SKM-1 (cell line): Measurements from ENCODE around the gene COQ10A.
"Not testable (repeated sequence)": the region's sequence is repeated elsewhere in the genome, so short reads cannot be mapped to it uniquely, and the experiment has no call there.

Experiments
- DNase-seq: peaks from one replicate; lab custom pipeline; 2025; ENCODE audit not compliant: unreplicated experiment; lab: John Stamatoyannopoulos, UW

Gene COQ10A

DNA sequence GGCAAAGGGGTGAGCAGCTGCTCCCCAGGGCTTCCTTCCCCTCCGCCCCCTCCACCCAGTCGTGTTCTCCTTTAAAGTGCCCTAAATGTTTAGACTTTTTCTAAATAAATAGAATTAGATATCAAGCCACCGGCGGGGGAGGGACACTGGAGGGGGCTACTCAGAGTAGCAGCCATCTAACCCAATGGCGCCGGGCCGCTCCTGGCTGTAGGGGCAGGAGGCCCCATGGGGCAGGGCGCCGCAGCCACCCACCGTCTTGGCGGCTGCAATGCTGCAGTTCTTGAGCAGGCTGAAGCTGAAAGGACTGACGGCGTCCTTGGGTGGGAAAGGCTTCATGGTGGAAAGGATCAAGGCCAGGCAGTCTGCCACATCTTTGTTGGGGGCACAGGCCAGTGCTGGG lies 23.8 kb upstream of the COQ10A start:
- no peak for DNase-seq

DNA sequence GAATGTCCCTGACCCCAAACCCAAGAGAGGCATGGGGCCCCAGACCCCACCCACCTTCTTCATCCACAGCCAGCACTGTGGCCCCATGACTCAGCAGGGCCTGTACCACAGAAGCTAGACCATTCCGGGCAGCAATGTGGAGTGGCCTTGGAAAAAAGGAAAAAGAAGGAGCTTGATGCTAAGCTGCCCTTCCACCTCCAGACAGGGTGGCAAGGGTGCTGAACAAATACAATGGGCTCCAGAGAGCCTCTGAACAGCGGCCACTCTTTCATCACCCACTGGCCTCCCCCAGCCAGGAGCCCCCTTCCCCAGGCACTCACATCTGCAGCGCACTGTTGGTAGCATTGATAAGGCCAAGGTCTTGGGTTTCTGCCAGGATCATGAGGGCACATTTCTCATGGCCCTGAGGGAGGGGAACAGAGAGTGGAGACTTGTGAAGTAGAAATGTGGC lies 23.0 kb upstream of the COQ10A start:
- no peak for DNase-seq

DNA sequence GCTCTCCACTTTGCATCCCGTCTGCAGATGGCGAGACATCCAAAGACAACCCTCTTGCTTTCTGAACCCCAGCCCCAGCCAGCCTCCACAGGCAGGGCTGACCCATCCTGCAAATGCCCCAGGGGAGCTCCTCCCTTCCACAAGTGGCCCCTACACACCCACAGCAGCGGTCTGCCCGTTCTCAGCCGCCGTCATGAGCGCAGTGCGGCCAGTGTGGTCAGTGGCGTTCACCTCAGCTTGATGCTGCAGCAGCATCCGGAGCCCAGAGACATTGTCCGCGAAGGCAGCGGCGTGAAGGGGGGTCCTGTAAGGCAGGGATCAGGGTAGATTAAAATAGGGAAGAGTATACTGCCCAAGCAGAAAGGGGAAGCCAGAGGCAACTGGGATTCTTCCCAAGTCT lies 22.2 kb upstream of the COQ10A start:
- DNase-seq: no peak

DNA sequence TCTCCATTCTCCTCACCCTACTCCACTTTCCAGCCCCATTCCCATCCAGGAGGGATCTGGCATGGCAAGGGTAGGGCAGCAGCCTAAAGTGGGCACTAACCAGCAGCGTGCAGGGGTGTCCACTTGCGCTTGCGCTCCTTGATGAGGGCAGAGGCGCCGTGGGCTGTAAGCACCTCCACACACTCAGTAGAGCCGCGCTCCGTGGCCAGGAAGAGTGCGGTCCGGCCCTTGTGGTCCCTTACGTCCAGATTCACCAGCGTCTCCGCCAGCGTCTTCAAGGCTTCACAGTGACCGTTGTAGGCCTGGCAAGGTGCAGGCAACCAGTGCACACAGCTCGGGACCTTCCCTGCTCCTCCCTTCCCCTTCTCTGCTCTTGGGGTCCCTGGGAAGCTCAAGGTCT lies 18.8 kb upstream of the COQ10A start:
- no peak for DNase-seq

DNA sequence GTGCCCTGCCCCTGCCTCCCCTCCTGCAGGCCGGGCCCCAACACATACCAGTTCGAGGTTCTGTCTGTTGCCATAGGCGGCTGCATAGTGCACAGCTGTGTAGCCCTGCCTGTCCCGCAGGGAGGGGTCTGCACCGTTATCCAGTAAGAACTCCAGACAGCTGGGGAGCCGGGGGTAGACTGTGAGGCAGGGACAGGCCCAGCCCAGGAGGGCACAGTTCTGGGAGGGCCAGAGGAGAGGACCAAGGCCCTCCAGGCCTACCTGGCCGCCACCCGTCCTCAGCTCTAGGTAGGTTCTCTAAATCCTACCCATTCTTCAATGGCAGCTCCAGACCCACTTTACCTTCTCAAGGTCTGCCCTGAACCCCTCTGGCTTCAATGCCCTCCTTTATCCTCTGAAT lies 18.0 kb upstream of the COQ10A start:
- no peak for DNase-seq

DNA sequence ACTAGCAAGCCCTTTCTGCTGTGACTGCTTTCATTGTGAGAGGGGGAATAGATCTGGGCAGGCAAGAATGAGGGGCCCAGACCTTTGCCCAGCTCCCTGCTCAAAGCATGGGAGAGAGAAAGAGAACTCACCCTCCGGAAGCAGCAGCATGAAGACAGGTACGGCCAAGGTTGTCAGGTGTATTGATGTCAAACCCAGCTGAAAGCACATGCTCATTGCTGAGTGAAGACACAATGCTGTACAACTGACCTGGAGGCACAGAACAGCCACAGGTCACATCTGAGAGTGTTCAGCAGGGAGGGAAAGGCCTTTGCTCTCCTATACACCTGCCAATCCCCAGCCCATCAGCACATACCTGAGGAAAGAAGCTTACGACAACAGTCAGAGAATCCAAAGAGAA lies 14.1 kb upstream of the COQ10A start:
- DNase-seq: no peak

DNA sequence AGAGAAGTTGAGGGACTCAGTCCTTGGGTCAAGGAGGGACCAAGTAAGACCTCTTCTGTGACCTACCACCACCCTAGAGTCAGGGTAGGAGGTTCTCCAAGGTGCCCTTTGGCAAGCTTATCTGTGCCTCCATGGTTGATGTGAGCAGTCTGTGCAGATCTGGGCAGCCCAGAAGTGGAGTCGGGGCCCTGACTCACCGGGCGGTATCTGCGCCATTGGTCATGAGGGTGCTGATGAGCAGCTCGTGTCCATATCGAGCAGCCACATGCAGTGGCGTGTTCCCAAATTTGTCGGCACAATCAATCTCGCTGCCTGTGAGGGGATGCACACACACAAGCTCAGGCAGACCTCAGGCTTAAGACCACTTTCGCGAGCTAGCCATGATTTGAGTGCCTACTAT lies 13.7 kb upstream of the COQ10A start:
- no peak for DNase-seq

DNA sequence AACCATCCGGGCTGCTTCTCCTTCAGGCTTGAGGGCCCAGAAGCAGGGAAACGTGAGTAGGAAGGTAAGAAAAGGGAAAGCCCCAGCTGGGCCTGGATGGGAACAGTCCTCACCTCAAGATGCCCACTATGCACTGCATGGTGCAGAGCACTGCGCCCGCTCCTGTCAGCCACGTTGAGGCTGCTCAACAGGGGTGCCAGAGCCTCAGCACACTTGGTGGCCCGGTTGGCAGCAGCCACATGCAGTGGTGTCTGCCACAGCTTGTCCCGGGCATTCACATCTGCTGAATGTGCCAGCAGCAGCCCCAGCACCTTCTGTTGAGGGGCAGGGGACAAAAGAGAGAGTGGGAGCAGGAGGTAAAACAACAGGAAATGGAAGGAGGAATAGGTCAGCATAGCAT lies 11.1 kb upstream of the COQ10A start:
- DNase-seq: no peak

DNA sequence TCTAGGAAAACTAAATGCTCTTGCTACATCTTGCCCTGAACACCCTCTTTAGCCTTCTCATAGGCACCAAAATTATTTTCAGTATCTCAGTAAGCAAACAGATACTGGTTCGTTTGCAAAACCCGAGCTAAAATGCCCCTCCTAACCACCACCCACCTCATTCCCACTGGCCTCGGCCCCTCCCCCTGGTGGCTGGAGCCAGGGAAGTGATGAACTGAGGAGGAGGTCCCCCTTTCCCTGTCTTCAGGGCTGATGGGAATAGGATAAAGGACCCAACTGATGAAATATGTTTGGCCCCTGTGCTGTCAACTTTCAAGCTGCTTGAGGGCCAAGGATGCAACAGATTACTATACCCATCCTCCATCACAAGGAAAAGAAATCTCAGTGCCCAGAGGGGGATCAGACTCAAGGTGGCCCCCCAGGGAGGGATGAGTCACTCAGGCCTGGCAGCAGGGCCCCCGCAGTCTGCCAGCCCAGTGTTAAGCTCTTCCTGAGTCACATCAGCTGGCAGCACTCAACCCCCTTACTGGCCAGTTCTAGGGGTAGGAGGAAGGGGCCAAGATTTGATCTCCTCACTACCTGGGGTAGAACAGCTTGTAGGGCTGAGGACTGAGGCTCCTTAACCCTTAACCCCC lies 10.3 kb upstream of the COQ10A start:
- DNase-seq: no peak

DNA sequence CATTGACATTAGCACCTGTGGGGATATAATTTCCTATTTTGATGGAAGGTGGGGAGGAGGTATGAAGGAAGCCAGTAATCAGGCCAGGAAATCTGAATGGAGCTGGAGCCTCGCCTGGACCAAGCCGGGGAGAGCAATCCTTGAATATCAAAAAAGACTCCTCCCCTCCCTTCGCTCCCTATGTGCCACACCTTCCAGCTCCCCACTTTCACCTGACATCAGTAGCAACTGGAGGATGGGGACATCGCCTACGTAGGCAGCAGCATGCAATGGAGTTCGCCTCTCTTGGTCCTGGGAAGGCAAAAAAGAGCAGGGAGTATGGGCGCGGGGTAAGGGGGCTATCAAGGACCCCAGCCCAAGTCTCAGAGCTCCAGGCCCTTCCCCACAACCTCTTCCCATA lies 9.7 kb upstream of the COQ10A start:
- DNase-seq: no peak

DNA sequence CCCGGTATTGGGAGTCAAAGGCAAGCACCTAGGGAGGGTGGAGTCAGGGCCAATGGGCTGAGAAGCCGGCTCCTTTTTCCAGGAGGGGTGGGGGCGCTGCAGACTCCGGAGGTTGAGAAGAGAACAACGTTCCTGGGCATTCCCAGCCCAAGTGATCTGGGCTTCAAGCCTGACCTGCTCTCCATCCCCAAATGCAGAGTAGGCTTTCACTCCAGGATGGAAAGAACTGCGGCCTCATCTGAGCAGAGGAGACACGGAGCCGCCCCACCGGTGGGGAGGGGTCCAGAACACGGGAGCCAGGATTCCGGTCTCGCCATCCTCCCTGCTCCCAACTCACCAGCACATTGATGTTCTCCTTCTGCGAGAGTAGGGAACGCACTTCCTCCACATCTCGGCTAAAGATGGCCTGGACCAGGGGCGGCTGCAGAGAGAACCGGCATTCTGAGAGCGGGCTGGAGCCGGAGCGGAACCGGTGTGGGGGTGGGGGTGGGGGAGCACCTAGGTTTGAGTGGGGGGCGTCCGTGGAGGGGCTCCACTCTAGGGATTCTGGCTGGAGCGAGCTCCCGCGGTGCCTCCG lies 9.2 kb upstream of the COQ10A start:
- DNase-seq: no peak

DNA sequence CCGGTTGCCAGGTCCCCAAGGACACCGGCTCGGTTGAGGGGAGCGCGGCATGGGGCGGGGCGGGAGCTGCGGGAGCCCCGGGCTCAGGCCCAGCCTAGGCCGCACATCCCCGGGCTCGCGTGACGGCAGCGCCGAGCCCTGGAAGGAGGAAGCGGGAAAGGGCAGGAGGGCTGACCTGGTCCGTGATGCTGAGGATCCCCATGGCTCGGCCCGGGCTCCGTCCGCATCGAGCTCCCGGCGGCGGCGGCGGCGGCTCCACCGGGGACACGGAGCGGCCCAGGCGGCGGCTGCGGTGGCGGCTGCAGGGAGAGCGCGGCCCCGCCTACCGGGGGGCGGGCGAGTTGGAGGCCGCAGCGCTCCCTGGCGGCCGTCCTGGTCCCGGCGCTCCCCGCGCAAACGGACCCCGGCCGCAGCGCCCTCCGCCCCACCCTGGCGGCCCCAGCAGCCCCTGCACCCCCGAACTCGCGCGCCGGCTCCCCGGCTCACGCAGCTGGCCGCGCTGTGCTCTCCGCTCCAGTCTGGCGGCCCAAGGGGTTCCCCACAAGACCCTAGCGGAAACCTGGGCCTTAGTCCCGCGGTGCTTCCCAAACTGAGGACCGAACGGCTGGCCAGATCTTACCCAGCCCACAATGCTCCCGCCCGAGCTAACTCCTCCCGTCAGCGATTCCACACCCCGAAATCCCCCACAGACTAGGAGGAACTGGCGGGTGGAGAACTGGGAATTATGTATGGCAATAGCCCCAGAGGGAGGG lies 8.5 kb upstream of the COQ10A start, which contains the start of gene ANKRD52:
ANKRD52 (minus strand) TSS at position 317 of the 752 bp plus-strand sequence; CDS start at position 202, 115 bp downstream.
- DNase-seq: no peak

DNA sequence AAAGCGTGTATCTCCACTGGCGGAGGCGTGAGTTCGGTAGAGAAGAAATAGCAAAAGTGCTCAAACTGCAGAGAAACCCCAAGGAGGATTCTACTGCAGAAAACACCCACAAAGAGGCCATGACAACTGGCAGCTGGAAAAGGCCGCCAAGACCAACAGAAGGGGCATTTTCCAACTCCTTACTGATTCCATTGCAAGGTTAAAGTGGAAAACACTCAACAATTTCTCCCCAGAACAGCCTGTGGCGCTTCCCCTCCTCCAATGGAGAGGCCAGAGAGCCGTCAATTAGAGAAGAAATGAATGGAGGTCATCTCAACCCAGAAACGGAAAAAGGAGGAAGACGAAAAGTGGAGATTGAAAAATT lies 7.9 kb upstream of the COQ10A start:
- no peak for DNase-seq

DNA sequence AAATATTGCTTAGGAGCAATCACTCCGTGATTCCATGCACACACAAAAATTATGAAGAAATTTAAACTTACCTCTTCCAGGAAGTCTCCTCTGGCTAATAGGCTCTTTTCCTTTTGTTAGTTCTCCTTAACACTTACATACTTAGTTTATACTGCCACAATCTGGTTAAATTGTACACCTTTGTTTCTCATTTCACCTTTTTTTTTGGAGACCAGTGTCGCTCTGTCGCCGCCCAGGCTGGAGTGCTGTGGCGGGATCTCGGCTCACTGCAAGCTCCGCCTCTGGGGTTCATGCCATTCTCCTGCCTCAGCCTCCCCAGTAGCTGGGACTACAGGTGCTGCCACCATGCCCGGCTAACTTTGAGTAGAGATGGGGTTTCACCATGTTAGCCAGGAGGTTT lies 6.4 kb upstream of the COQ10A start:
- no peak for DNase-seq

DNA sequence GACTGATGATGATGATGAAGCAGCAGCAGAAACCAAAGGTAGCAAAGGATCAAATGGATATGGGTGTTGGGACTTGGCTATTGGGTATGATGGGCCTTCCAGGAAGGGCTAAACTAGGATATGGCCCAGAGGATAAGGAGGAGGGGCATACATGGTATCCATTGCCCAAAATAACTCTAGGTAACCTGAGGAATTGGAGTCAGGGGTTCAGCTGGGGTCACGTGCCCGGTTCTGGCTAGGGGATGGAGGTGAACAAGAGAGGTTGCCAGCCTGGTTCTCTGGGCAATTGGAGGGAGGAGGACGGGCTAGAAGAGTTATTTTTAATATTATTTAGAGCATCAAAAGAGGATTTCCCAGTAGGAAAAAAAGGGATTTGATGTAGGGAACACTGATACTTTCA lies 5.8 kb upstream of the COQ10A start:
- DNase-seq: no peak

DNA sequence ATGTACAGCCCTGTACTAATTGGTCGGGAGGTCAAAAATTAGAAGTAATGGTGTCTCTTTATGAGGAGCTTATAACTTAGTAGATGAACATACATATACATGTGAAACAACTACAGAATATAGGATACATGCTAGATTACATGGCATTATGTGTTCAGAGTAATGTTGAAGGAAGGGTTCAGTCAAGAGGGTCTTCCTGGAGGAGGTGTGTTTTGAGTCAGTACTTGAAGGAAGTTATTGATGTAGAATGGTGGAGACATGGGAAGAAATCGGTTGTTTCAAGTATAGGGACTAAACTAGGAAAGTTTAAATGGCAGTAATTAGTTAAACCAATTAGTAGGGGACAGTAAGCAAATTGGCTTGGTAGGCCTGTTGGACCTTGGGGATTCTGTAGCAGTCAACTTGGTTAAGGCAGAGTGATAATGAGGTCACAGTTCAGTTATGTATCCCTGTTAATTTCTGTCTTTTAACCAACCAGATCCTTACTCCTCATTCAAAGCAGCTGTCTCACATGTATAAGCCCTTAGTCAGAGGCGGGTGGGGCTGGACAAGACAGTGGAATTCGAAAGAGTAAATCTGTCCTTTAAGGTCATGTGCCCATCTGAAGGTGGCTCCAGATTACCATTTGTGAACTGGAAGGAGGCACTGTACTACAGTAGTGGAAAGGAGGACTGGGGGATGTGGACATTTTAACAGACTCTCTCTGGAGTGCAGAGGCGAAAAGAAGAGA lies 5.1 kb upstream of the COQ10A start:
- DNase-seq: no peak

DNA sequence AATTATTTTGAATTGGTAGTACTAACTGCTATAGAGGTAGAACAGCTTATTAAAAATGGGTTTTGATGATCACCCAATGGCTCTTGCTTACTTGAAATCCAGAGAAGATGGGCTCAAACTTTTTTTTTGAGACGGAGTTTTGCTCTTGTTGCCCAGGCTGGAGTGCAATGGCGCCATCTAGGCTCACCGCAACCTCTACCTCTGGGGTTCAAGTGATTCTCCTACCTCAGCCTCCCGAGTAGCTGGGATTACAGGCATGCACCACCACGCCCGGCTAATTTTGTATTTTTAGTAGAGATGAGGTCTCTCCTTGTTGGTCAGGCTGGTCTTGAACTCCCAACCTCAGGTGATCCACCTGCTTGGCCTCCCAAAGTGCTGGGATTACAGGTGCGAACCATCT lies 3.8 kb upstream of the COQ10A start:
- DNase-seq: not testable (repeated sequence)

DNA sequence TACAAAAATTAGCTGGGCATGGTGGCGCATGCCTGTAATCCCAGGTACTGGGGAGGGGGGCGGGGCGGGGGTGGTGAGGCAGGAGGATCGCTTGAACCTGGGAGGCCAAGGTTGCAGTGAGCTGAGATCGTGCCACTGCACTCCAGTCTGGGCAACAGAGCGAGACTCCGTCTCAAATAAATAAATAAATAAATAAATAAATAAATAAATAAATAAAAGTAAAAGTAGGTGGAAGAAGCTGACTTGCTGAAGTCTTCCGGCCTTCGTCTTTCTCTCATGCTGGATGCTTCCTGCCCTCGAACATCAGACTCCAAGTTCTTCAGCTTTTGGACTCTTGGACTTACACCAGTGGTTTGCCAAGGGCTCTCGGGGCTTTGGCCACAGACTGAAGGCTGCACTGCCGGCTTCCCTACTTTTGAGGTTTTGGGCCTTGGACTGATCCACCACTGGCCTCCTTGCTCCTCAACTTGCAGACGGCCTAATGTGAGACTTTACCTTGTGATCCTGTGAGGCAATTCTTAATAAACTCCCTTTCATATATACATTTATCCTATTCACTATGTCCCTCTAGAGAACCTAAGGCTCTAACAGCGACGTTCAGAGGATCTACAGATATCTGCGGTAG lies 562 bp upstream of the COQ10A start:
- not testable (repeated sequence) for DNase-seq

DNA sequence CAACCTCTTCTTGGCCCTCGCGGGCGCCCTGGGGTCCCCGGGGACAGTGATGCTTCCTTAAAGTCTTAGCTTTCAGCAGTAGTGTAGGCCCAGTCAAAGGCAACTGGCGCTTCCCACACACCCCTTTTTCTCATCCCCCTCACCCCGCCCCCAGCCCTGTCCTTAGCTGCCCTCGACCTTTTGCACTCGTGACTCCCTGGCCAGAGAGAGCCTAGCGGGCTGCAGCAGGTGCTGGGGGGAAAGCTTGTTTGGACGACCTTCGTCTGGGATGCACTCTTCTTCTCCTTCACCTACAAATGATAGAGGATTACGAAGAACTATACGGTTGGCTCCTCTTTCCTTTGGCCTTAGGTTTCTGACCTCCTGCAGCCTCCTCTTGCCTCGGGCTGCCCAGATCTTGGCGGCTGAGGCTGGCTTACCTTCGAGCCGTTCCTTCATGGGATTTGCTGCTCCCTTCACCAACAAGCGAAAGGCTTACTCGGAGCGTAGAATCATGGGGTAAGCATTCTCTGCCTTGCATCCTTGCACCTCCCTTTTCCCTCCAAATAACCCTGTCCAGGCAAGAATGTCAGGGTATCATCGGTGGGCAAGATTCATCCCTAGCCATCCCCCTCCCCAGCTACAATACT lies 815 bp downstream of the COQ10A start:
- DNase-seq: no peak

DNA sequence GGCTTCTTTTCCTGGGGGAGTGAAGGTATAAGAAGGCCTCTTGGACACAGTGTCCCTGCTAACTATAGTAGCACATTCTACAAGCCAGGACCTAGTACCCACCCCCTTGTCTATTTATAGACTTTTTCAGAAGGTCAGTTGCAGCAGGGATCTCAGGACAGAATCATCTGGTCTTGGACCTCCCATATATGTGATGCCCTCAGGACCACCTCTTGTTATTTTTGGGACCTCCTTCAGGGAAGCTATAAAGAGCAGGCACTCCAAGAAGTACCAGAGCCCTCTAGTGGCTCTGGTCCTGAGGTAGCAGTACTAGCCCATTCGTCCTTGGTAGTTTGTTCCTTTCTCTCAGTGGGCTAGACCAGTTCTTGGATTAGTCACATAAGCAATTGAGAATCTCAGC lies 4.3 kb downstream of the COQ10A start:
- DNase-seq: no peak

DNA sequence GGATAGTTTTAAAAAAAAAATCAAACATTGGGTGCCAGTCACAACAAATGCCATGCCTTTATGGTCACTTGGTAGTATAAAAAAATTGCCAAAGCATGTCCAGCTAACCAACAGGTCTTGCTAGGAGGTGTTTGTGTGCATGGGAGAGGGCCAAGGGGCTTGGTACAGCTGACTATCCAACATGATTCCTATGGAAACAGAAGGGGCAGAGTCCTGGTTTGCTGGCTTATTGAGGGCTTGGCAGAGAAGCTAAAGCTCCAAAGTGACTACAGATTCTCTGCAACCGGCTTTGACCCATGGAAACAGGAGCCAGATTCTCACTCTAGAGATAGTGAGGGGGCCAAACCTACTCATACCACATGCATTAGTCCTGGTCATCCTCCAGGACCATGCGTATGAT lies 5.7 kb downstream of the COQ10A start:
- not testable (repeated sequence) for DNase-seq
